Measurements from ENCODE around the gene USF1.

USF1 gene

GRCh38 chr1:161088587-161089110 lies 42.9 kb upstream of the USF1 start:
- H3K36me3 ChIP-seq (ENCODE audit: insufficient read depth, low read length): no peaks in the 10 kb centered on the region
- no peaks in the 10 kb centered on the region for H4K20me1 ChIP-seq (ENCODE audit: insufficient read depth, low read length)
- no peaks in the 10 kb centered on the region for H3K79me2 ChIP-seq (ENCODE audit: insufficient read depth, low read length)
- no peaks in the 10 kb centered on the region for H3K4me1 ChIP-seq (ENCODE audit: insufficient read depth, low read length)
- H3K9me3 ChIP-seq (ENCODE audit: insufficient read depth, low read length, severe bottlenecking): no peaks in the 10 kb centered on the region
- no peak overlapping the region for H3K4me3 ChIP-seq (ENCODE audit: low read depth in 1 of 2, low read length in 2 of 2)
- H3K27ac ChIP-seq (ENCODE audit: low read length): no peak overlapping the region
- no peak for ATAC-seq (ENCODE audit: insufficient read depth, low read depth)
- TF ChIP-seq CTCF (IDR thresholded peaks at IDR 0.05; ENCODE audit: borderline replicate concordance, extremely low read depth, low read length, poor library complexity, severe bottlenecking) (no peak), EZH2 (IDR thresholded peaks at IDR 0.05; ENCODE audit: borderline replicate concordance, low read depth, low read length, severe bottlenecking) (no peak)
- H3K4me2 ChIP-seq (ENCODE audit: insufficient read depth, low read length): no peak overlapping the region
- no peak overlapping the region for H2AFZ ChIP-seq (ENCODE audit: low read depth, low read length)
- H3K27me3 ChIP-seq (ENCODE audit: insufficient read depth, low read length, poor library complexity): no peaks in the 10 kb centered on the region
- DNase-seq: no peak
- H3K9ac ChIP-seq (ENCODE audit: low read depth, low read length): no peak overlapping the region

DNA sequence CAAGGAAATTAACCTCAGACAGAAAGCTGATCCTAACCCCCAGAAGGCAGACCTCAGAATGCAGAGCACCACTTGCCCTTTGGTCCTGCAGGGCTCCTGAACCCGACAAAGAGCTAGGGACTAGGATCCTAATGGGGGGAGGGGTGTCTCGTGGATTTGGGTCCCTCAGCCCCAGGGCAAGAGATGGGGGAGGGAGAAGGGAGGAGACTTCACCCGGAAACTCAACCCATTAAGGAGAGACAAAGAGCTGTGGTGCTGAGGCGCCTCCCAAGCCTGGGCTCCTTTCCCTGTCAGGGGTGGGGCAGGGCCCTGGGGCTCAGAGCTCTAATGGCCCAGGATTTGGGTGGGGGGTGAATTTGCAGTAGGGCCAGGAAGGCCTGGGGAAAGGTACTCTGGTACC lies 40.7 kb upstream of the USF1 start:
- DNase-seq (no peak), ATAC-seq (ENCODE audit: insufficient read depth, low read depth) (no peak)
- Histone ChIP-seq H4K20me1 (ENCODE audit: insufficient read depth, low read length) (no peaks in the 10 kb centered on the region), H3K4me3 (ENCODE audit: low read depth in 1 of 2, low read length in 2 of 2) (no peak overlapping the region), H3K9ac (ENCODE audit: low read depth, low read length) (no peak overlapping the region), H3K36me3 (ENCODE audit: insufficient read depth, low read length) (no peaks in the 10 kb centered on the region), H2AFZ (ENCODE audit: low read depth, low read length) (no peak overlapping the region), H3K9me3 (ENCODE audit: insufficient read depth, low read length, severe bottlenecking) (no peaks in the 10 kb centered on the region), H3K27me3 (ENCODE audit: insufficient read depth, low read length, poor library complexity) (no peaks in the 10 kb centered on the region), H3K79me2 (ENCODE audit: insufficient read depth, low read length) (no peaks in the 10 kb centered on the region), H3K4me1 (ENCODE audit: insufficient read depth, low read length) (no peaks in the 10 kb centered on the region), H3K4me2 (ENCODE audit: insufficient read depth, low read length) (no peak overlapping the region), H3K27ac (ENCODE audit: low read length) (no peak overlapping the region)
- TF ChIP-seq EZH2 (IDR thresholded peaks at IDR 0.05; ENCODE audit: borderline replicate concordance, low read depth, low read length, severe bottlenecking): no peak
- TF ChIP-seq CTCF (IDR thresholded peaks at IDR 0.05; ENCODE audit: borderline replicate concordance, extremely low read depth, low read length, poor library complexity, severe bottlenecking): no peak

DNA sequence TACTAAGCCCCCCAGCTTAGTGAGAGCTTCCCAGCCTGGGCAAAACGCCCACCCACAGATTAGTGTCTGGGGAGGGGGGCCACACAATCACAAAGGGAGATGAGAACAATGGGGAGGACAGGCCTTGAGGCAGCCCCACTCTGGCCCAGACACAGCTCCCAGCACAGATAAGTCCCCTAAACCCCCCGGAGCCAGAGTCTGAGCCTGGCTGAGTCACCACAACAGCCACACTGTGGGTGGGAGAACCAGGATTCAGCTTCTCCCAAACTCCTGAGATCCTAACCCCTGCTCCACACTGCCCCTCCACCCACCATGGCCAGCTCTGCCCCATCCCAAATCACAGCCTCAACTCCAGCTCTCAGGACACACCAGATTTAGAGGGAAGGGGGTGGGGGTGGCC lies 39.4 kb upstream of the USF1 start:
- Histone ChIP-seq H4K20me1 (ENCODE audit: insufficient read depth, low read length) (no peaks in the 10 kb centered on the region), H3K4me1 (ENCODE audit: insufficient read depth, low read length) (no peaks in the 10 kb centered on the region), H3K36me3 (ENCODE audit: insufficient read depth, low read length) (no peaks in the 10 kb centered on the region), H3K9me3 (ENCODE audit: insufficient read depth, low read length, severe bottlenecking) (no peaks in the 10 kb centered on the region), H2AFZ (ENCODE audit: low read depth, low read length) (no peak overlapping the region), H3K27ac (ENCODE audit: low read length) (no peak overlapping the region), H3K9ac (ENCODE audit: low read depth, low read length) (no peak overlapping the region), H3K4me3 (ENCODE audit: low read depth in 1 of 2, low read length in 2 of 2) (no peak overlapping the region), H3K79me2 (ENCODE audit: insufficient read depth, low read length) (no peaks in the 10 kb centered on the region), H3K4me2 (ENCODE audit: insufficient read depth, low read length) (no peak overlapping the region), H3K27me3 (ENCODE audit: insufficient read depth, low read length, poor library complexity) (no peaks in the 10 kb centered on the region)
- ATAC-seq (ENCODE audit: insufficient read depth, low read depth) (no peak), DNase-seq (no peak)
- TF ChIP-seq CTCF (IDR thresholded peaks at IDR 0.05; ENCODE audit: borderline replicate concordance, extremely low read depth, low read length, poor library complexity, severe bottlenecking) (no peak), EZH2 (IDR thresholded peaks at IDR 0.05; ENCODE audit: borderline replicate concordance, low read depth, low read length, severe bottlenecking) (no peak)

DNA sequence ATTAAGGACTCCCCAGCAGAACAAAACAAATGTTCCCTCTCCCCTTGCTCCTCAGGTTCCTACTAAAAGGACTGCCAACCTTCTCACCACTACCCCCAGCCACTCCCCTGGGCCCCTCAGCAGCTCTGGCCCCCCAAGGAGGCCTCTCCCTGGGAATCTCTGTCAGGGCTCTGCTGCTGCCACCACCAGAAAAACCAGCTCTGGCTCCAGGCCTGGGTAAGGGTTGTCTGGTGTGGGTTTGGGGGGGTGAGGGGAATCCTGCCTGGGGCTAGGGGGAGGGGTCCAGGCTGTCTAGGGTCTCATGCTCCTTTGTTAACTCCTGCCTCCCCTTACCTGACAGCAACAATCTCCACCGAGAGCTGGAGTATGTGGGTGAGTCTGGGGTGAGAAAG lies 38.8 kb upstream of the USF1 start:
- Histone ChIP-seq H4K20me1 (ENCODE audit: insufficient read depth, low read length) (no peaks in the 10 kb centered on the region), H3K4me2 (ENCODE audit: insufficient read depth, low read length) (no peak overlapping the region), H2AFZ (ENCODE audit: low read depth, low read length) (no peak overlapping the region), H3K79me2 (ENCODE audit: insufficient read depth, low read length) (no peaks in the 10 kb centered on the region), H3K36me3 (ENCODE audit: insufficient read depth, low read length) (no peaks in the 10 kb centered on the region), H3K27ac (ENCODE audit: low read length) (no peak overlapping the region), H3K9me3 (ENCODE audit: insufficient read depth, low read length, severe bottlenecking) (no peaks in the 10 kb centered on the region), H3K4me1 (ENCODE audit: insufficient read depth, low read length) (no peaks in the 10 kb centered on the region), H3K4me3 (ENCODE audit: low read depth in 1 of 2, low read length in 2 of 2) (no peak overlapping the region), H3K27me3 (ENCODE audit: insufficient read depth, low read length, poor library complexity) (no peaks in the 10 kb centered on the region), H3K9ac (ENCODE audit: low read depth, low read length) (no peak overlapping the region)
- TF ChIP-seq CTCF (IDR thresholded peaks at IDR 0.05; ENCODE audit: borderline replicate concordance, extremely low read depth, low read length, poor library complexity, severe bottlenecking): no peak
- TF ChIP-seq EZH2 (IDR thresholded peaks at IDR 0.05; ENCODE audit: borderline replicate concordance, low read depth, low read length, severe bottlenecking): no peak
- ATAC-seq (ENCODE audit: insufficient read depth, low read depth) (no peak), DNase-seq (no peak)

Data from DND-41 (cell line).